HUES6 (cell line): ENCODE results near the gene PKMYT1.
A peak's percentile ranks its signal among the peaks of the same experiment; 100 is the strongest.

ENCODE experiments used
- H3K27ac ChIP-seq: 2 replicates; pipeline ENCODE4 v1.7.0; 2013; ENCODE audit warnings: low read depth, mild to moderate bottlenecking, low read length, inconsistent platforms
- H3K27me3 ChIP-seq: 2 replicates; pipeline ENCODE4 v1.6.1; 2013; ENCODE audit warnings: low read length; ENCODE audit not compliant: control insufficient read depth, insufficient read depth
- H3K36me3 ChIP-seq: 2 replicates; pipeline ENCODE4 v1.6.1; 2013; ENCODE audit warnings: low read length; ENCODE audit not compliant: control insufficient read depth, insufficient read depth
- H3K4me1 ChIP-seq: 2 replicates; pipeline ENCODE4 v1.6.1; 2013; ENCODE audit warnings: low read length; ENCODE audit not compliant: control insufficient read depth, insufficient read depth
- H3K4me3 ChIP-seq: 2 replicates; pipeline ENCODE4 v1.5.1; 2013; ENCODE audit warnings: low read depth, low read length
- H3K9ac ChIP-seq: one replicate; pipeline ENCODE4 v1.6.1; 2013; ENCODE audit warnings: mild to moderate bottlenecking, low read length
- H3K9me3 ChIP-seq: 2 replicates; pipeline ENCODE4 v1.6.1; 2013; ENCODE audit warnings: low read depth, low read length; ENCODE audit not compliant: control insufficient read depth, insufficient read depth

The PKMYT1 gene

DNA sequence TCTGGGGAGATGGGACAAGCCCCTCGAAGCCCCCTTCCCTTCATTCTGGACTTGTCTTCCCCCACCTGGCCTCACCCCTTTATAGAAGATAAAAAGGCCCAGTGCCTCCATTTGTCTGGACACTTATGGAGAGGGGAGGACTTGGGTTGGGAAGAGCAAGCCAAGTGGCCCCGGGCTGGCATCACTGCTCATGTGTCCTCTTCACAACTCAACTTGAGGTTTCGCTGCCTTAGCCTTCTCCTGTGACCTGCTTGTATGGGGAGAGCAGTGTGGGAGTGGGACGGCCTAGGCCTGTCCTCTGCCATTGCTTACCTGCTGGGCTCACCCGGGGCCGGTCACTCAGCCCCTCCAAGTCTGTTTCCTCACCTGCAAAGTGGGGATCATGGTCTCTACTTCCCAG lies 9.7 kb downstream of the PKMYT1 start:
- H3K4me3 ChIP-seq, result peak overlapping the region; percentile 76
- H3K36me3 ChIP-seq, result peaks cover 45% of the 10 kb centered on the region
- H3K9me3 ChIP-seq, result no peaks in the 10 kb centered on the region
- H3K4me1 ChIP-seq, result peaks cover 14% of the 10 kb centered on the region
- no peak overlapping the region for H3K27ac ChIP-seq
- peak overlapping the region; percentile 90 for H3K9ac ChIP-seq
- H3K27me3 ChIP-seq, result peaks cover 28% of the 10 kb centered on the region; the same call in 1 of the 2 replicates

DNA sequence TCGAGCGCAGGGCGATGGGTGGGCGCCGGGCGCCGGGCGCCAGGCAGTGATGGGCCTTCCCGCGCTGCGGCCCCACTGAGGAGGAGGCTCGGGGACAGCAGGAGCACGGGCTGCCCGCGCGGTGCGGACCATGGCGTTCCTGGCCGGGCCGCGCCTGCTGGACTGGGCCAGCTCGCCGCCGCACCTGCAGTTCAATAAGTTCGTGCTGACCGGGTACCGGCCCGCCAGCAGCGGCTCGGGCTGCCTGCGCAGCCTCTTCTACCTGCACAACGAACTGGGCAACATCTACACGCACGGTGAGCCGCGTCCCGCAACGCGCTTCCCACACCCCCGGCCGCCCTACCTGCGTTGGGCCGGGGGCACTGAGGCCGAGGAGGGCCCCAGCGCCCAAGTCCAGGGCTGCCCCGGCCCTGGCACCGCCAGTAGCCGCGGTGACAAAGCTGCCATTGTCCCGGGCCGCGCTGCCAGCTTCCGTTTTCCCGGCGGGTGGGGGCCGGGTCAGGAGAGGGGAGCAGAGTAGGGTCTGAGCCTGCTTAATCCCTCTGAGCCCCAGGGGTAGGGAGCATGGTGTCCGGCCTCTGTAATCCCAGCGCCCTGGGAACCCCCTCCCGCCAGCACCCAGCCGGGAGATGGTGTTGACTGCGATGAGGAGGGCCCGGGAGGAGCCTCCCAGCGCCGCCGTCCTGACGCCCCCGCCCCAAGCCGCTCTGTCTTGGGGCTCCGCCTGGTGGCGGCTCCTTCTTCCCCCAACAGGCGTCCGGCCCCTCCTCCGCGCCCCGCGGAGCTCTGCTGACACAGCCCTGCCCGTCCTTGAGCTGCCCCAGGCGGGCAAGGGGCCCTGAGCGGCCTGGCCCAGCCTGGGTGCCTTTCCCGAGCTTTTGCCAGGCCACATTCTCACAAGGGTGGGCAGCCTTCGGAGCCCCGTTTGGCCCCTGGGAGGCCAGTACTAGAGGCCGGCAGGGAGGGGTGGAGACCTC lies 10.4 kb downstream of the PKMYT1 start:
- Histone ChIP-seq H3K4me1 (peaks cover 14% of the 10 kb centered on the region), H3K9me3 (no peaks in the 10 kb centered on the region), H3K27me3 (peaks cover 28% of the 10 kb centered on the region; the same call in 1 of the 2 replicates), H3K36me3 (peaks cover 37% of the 10 kb centered on the region), H3K27ac (peak overlapping the region; percentile 68; the same call in 1 of the 2 replicates), H3K4me3 (peak overlapping the region; percentile 76), H3K9ac (peak overlapping the region; percentile 90)

DNA sequence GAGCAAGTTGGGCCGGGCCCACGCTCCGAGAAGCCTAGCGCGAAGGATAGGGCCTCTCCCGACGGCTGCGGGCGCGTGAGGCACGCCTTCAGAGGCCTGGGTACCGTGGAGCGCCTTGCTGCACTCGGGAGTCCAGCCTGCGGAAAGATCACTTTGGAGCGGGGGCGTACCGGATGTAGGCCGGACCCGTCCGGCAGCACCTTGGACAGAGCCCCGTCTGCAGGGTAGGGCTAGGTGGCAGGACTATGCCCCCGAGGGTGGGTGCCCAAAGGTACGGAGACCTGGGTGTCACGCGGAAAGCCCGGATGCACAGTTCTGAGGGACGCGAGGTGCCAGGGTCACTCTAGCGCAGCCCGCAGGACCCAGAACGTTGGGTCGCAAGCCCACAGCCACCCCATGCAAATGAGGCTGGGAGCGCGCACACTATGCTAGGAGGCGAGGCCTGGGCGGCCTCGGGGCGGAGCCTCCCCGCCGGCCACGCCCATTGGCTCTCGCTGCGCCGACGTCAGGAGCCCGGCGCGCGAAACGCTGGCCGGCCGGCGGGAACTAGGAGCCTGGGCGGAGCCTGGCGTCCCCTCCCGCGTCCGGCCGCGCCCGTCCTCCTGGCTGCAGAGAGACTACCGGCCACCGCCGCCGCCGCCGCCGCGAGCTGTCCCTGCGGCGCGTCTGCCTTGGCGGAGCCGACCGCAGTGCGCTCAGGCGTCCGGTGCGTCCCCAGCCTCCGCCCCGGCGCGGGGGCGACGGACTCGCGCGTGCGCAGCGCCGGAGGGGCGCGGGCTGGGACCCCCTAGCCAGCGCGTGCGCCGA lies 11.3 kb downstream of the PKMYT1 start, which contains the start of gene PAQR4:
Gene PAQR4 (plus strand): TSS at position 611 of the 807 bp plus-strand sequence. CDS start 327 bp downstream, outside the sequence.
- Histone ChIP-seq H3K4me1 (peaks cover 14% of the 10 kb centered on the region), H3K36me3 (peaks cover 28% of the 10 kb centered on the region), H3K27me3 (peaks cover 28% of the 10 kb centered on the region; the same call in 1 of the 2 replicates), H3K4me3 (peak within 1 kb of the TSS; percentile 76), H3K27ac (peak within 1 kb of the TSS; percentile 68; the same call in 1 of the 2 replicates), H3K9ac (peak within 1 kb of the TSS; percentile 90), H3K9me3 (no peaks in the 10 kb centered on the region)

DNA sequence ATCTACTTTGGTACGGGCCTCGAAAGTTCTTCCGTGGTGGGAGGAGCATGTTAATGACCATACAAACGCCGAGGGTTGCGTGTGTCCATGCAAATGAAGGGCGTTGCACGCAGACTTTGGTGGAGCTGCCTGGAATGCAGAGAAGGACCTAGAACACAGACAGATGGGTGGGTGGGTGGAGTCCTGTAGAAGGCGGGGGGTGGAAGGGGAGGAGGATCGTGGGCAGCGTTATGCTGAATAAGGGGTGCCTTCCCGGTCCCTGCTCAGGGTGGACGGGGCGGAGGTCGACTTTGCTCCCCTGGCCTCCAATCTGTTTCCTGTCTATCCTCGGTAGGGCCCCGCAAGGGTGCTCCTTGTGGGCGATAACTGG lies 11.9 kb downstream of the PKMYT1 start:
- Histone ChIP-seq H3K4me3 (peak overlapping the region; percentile 76), H3K27ac (no peak overlapping the region), H3K27me3 (peaks cover 28% of the 10 kb centered on the region; the same call in 1 of the 2 replicates), H3K4me1 (peaks cover 14% of the 10 kb centered on the region), H3K36me3 (peaks cover 22% of the 10 kb centered on the region), H3K9ac (peak overlapping the region; percentile 35), H3K9me3 (no peaks in the 10 kb centered on the region)

DNA sequence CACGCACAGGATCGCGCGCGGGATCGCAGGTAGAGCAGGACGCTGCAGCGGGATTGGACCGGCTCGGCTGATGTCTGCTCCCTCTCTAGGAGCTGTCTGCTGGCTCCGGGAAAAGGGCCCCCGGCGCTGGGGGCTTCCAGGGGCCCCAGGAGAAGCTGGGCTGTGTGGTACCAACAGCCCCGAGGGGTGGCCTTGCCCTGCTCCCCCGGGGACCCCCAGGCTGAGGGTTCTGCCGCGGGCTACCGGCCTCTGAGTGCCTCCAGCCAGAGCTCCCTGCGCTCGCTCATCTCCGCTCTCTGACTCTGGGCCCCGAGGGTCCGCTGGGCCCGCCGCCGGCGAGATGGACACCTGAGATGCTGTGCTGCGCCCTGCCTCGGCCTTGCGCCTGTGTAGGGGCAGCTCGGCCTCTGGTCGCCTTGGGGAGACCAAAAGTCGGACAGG lies 12.5 kb downstream of the PKMYT1 start:
- Histone ChIP-seq H3K27me3 (peaks cover 31% of the 10 kb centered on the region), H3K27ac (no peak overlapping the region), H3K4me3 (peak overlapping the region; percentile 28; the same call in 1 of the 2 replicates), H3K9ac (no peak overlapping the region), H3K9me3 (no peaks in the 10 kb centered on the region), H3K4me1 (peaks cover 17% of the 10 kb centered on the region), H3K36me3 (peaks cover 16% of the 10 kb centered on the region)

DNA sequence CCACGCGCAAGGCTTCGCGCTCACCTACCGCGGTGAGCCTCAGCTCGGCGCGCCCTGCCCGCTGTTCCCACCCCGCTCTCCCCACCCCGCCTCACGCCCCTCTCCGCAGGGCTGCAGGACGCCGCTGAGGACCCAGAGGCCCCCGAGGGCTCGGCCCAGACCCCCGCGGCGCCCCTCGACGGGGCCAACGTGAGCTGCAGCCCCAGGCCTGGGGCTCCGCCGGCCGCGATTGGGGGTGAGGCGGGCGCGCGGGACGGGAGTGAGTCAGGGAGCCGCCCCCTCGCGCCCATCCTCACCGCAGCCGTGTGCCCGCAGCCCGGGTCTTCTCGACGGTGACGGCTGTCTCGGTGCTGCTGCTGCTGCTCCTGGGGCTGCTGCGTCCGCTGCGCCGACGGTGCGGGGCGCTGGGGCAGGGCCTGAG lies 13.0 kb downstream of the PKMYT1 start:
- Histone ChIP-seq H3K4me1 (peaks cover 22% of the 10 kb centered on the region), H3K27me3 (peaks cover 36% of the 10 kb centered on the region), H3K9ac (no peak overlapping the region), H3K36me3 (peaks cover 11% of the 10 kb centered on the region), H3K27ac (no peak overlapping the region), H3K9me3 (no peaks in the 10 kb centered on the region), H3K4me3 (peak overlapping the region; percentile 28; the same call in 1 of the 2 replicates)

DNA sequence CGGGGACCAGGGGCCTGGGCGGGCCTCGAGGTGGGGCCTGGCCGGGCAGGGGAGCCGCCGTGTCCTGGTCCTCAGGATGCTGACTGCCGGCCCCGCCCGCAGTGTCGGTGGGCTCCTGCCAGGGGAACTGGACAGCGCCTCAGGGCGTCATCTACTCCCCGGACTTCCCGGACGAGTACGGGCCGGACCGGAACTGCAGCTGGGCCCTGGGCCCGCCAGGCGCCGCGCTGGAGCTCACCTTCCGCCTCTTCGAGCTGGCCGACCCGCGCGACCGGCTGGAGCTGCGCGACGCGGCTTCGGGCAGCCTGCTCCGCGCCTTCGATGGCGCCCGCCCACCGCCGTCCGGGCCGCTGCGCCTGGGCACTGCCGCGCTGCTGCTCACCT lies 13.4 kb downstream of the PKMYT1 start:
- Histone ChIP-seq H3K9me3 (no peaks in the 10 kb centered on the region), H3K27me3 (peaks cover 38% of the 10 kb centered on the region), H3K27ac (no peak overlapping the region), H3K36me3 (peaks cover 7% of the 10 kb centered on the region), H3K4me1 (peaks cover 27% of the 10 kb centered on the region), H3K4me3 (peak overlapping the region; percentile 31; the same call in 1 of the 2 replicates), H3K9ac (no peak overlapping the region)

DNA sequence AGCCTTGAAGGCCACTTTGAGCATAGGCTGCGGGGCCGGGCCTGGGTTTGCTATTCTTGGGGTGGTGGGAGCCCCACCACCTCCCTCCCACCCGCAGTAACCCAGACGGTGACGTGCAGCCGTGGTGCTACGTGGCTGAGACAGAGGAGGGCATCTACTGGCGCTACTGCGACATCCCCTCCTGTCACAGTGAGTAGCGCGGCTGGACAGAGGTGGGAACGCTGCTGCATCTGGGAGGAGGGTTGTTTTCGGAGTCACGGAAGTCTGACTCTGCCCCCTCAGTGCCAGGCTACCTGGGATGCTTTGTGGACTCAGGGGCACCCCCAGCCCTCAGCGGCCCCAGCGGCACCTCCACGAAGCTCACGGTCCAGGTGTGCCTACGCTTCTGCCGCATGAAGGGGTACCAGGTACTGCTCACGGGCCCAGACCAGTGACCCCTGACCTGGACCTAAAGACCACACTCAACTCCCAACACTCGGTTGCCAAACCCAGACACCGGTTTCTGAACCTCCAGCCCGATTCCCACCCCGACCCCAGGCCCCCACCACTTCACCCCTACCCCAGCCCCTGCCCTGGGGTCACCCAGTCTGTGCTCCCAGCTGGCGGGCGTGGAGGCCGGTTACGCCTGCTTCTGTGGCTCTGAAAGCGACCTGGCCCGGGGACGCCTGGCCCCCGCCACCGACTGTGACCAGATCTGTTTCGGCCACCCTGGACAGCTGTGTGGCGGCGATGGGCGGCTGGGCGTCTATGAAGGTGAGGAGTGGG lies 14.0 kb downstream of the PKMYT1 start:
- Histone ChIP-seq H3K27me3 (peaks cover 38% of the 10 kb centered on the region), H3K9me3 (no peaks in the 10 kb centered on the region), H3K27ac (no peak overlapping the region), H3K36me3 (peaks cover 1% of the 10 kb centered on the region; the same call in 1 of the 2 replicates), H3K4me3 (no peak overlapping the region; the same call in 1 of the 2 replicates), H3K9ac (no peak overlapping the region), H3K4me1 (peaks cover 27% of the 10 kb centered on the region)

DNA sequence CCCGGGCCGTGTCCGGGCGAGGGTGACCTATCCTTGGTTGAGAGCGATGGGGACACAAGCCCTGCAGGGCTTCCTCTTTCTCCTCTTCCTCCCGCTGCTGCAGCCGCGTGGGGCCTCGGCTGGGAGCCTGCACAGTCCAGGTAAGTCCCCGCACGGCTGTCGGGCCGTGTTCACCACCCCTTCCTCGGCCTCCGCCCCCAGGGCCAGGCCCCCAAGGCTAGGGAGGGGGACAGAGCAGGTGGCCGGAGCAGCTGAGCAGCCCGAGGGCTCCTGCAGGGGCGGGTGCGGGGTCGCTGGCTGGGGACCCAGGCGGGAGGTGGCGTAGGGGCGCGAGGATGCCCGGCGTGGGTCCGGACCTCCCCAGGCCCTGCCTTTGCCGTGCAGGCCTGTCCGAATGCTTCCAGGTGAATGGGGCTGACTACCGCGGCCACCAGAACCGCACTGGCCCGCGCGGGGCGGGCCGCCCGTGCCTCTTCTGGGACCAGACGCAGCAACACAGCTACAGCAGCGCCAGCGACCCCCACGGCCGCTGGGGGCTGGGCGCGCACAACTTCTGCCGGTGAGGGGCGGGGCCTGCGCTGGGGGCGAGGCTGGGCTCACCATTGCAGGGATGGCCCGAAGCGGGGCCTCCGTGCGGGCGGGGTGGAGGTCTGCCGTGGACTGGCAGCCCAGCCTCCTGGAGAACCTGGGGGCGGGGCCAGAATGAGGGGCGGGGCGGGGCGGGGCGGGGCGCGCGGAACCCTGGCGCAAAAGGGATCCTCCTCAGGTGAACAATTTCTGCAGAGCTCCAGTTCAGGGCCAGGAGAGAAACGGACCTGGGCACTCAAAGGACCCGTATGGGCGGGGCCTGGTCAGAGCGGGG lies 15.5 kb downstream of the PKMYT1 start:
- H3K27me3 ChIP-seq, result peaks cover 38% of the 10 kb centered on the region
- H3K4me1 ChIP-seq, result peaks cover 19% of the 10 kb centered on the region
- peak overlapping the region; percentile 25 for H3K9ac ChIP-seq
- H3K36me3 ChIP-seq, result no peaks in the 10 kb centered on the region
- no peaks in the 10 kb centered on the region for H3K9me3 ChIP-seq
- H3K27ac ChIP-seq, result no peak overlapping the region
- H3K4me3 ChIP-seq, result peak overlapping the region; percentile 91
